Measurements from ENCODE around the gene RAMP1.

The RAMP1 gene

DNA sequence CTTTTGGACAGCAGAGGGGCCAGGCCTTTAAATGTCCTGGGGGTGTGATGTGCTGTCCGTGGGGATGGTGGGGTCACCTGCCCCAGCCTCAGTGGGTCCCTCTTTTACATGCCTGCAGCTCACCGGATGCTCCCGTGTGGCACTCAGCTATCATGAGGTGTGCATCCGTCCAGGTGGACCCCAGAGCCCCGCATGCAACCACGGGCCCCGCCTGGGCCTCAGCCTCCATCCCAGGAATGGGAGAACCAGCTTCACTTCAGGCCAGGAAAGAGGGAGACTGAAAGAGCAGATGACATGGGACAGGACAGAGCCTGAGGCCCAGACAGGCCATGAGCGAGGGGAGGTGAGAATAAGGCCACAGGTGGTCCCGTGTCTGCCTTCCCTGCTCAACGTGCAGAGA, 37.5 kb downstream of the RAMP1 start:
- Histone ChIP-seq H2BK5ac (ENCODE audit: low read depth, low read length, poor library complexity) (no peak overlapping the region), H3K14ac (ENCODE audit: low read length) (no peak overlapping the region), H3K9me3 (ENCODE audit: insufficient read depth, low read depth, low read length) (peaks cover 2% of the 10 kb centered on the region), H2AFZ (ENCODE audit: insufficient read depth, low read length, poor library complexity) (no peak overlapping the region), H3K18ac (ENCODE audit: low read length) (no peak overlapping the region), H3K4ac (ENCODE audit: low read depth, low read length) (no peak overlapping the region), H3K79me2 (ENCODE audit: control insufficient read depth, insufficient read depth, low read length, poor library complexity) (no peaks in the 10 kb centered on the region), H3K79me1 (ENCODE audit: low read length) (no peaks in the 10 kb centered on the region), H2BK120ac (ENCODE audit: insufficient read depth, low read length, poor library complexity) (no peak overlapping the region), H3K4me3 (ENCODE audit: low read depth, low read length) (no peak overlapping the region), H3K4me2 (ENCODE audit: low read length) (no peak overlapping the region), H3K27me3 (ENCODE audit: insufficient read depth, low read length) (no peaks in the 10 kb centered on the region), H3K4me1 (ENCODE audit: control insufficient read depth in 1 of 2, insufficient read depth in 2 of 2, low read length in 2 of 2) (peaks cover 5 to 15% of the 10 kb centered on the region in 2 experiments), H3K9ac (ENCODE audit: low read length) (no peak overlapping the region), H2AK5ac (ENCODE audit: low read length) (no peak overlapping the region), H3K36me3 (ENCODE audit: control insufficient read depth in 1 of 2, insufficient read depth in 2 of 2, low read length in 2 of 2) (no peaks in the 10 kb centered on the region), H3K23ac (ENCODE audit: low read length) (no peak overlapping the region), H3K27ac (ENCODE audit: low read depth, low read length) (no peak overlapping the region), H2BK12ac (ENCODE audit: low read length) (no peak overlapping the region), H4K8ac (ENCODE audit: low read depth, low read length) (no peak overlapping the region), H4K91ac (ENCODE audit: low read depth, low read length) (no peak overlapping the region), H4K12ac (ENCODE audit: low read depth, low read length) (no peak overlapping the region)
- DNase-seq = no peak
- WGBS (ENCODE audit: extremely low coverage, insufficient coverage, insufficient read length) = no CpG with 5 or more reads among the region's 10 CpGs

DNA sequence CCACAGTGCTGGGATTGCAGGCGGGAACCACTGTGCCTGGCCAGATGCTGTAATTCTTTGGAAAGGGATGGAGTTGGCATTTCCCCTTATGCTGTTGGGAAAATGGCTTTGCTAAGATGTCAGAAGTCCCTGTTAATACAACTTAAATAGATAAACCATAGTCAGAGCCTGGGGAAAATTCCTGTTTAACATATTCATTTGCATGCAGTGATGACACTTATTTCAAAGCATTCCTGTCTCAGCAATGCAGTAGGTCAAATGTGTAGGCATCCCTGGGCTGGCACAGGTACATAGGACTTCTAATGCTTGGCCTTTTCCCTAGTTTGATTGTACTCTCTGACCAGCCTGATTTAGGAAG, 38.6 kb downstream of the RAMP1 start:
- H3K4me2 ChIP-seq (ENCODE audit: low read length) = no peak overlapping the region
- no peak overlapping the region for H4K12ac ChIP-seq (ENCODE audit: low read depth, low read length)
- no peaks in the 10 kb centered on the region for H3K27me3 ChIP-seq (ENCODE audit: insufficient read depth, low read length)
- H3K27ac ChIP-seq (ENCODE audit: low read depth, low read length) = no peak overlapping the region
- no peak overlapping the region for H2BK5ac ChIP-seq (ENCODE audit: low read depth, low read length, poor library complexity)
- H3K23ac ChIP-seq (ENCODE audit: low read length) = no peak overlapping the region
- H2BK12ac ChIP-seq (ENCODE audit: low read length) = no peak overlapping the region
- no peaks in the 10 kb centered on the region for H3K79me1 ChIP-seq (ENCODE audit: low read length)
- H4K91ac ChIP-seq (ENCODE audit: low read depth, low read length) = no peak overlapping the region
- H2BK120ac ChIP-seq (ENCODE audit: insufficient read depth, low read length, poor library complexity) = no peak overlapping the region
- no peak overlapping the region for H4K8ac ChIP-seq (ENCODE audit: low read depth, low read length)
- H3K4me1 ChIP-seq (ENCODE audit: control insufficient read depth in 1 of 2, insufficient read depth in 2 of 2, low read length in 2 of 2) = peaks cover 5 to 15% of the 10 kb centered on the region in 2 experiments
- H3K9ac ChIP-seq (ENCODE audit: low read length) = no peak overlapping the region
- no peaks in the 10 kb centered on the region for H3K36me3 ChIP-seq (ENCODE audit: control insufficient read depth in 1 of 2, insufficient read depth in 2 of 2, low read length in 2 of 2)
- no peak overlapping the region for H3K4me3 ChIP-seq (ENCODE audit: low read depth, low read length)
- H3K9me3 ChIP-seq (ENCODE audit: insufficient read depth, low read depth, low read length) = peaks cover 2% of the 10 kb centered on the region
- no peak overlapping the region for H3K18ac ChIP-seq (ENCODE audit: low read length)
- H3K14ac ChIP-seq (ENCODE audit: low read length) = no peak overlapping the region
- no CpG with 5 or more reads among the region's 1 CpG for WGBS (ENCODE audit: extremely low coverage, insufficient coverage, insufficient read length)
- H3K79me2 ChIP-seq (ENCODE audit: control insufficient read depth, insufficient read depth, low read length, poor library complexity) = no peaks in the 10 kb centered on the region
- H3K4ac ChIP-seq (ENCODE audit: low read depth, low read length) = no peak overlapping the region
- DNase-seq = peak; percentile 30 to 42
- H2AFZ ChIP-seq (ENCODE audit: insufficient read depth, low read length, poor library complexity) = no peak overlapping the region
- H2AK5ac ChIP-seq (ENCODE audit: low read length) = no peak overlapping the region

DNA sequence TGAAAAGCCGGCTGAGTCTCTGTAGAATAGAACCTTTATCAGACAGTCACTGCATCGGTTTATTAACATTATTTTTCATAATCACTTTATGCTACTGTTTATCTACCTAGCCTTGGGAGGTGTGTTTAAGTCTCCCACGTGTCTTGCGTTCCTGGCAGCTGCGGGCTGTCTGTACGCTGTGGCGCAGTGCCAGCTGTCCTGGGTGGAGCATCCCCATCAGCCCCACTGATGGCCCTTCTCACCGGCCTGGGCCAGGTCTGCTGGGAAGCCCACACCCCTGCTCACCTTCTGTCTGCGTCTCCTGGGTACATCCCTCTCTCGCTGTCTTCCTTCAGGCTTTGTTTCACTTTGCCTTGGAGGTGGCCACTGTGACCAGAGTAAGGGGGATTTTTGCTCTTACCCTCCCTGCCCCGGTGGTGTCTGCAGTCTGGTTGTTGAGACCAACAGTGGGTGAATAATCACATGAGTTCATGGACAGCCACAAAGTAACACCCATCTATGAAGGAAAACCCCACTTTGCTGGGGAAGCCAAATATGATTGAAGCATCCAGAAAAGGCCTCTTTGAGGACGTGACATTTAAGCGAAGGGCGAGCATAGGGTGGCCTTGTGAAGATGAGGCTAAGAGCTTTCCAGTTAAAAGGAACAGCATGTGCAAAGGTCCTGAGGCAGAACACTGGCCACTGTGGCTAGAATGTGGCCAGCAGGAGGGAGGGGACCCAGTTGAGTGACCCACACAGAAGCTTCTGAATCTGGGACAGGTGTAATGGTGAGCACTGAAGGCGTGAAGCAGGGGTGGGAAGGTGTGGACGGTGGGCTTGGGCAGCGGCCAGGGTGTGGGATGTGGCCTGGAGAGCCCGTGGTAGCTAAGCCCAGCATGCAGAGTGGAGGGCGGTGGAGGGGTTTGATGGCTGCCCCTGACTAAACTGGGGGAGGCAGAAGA, 41.7 kb downstream of the RAMP1 start:
- Histone ChIP-seq H2BK5ac (ENCODE audit: low read depth, low read length, poor library complexity) (no peak overlapping the region), H4K8ac (ENCODE audit: low read depth, low read length) (no peak overlapping the region), H3K18ac (ENCODE audit: low read length) (no peak overlapping the region), H2AFZ (ENCODE audit: insufficient read depth, low read length, poor library complexity) (no peak overlapping the region), H2AK5ac (ENCODE audit: low read length) (no peak overlapping the region), H2BK12ac (ENCODE audit: low read length) (no peak overlapping the region), H3K23ac (ENCODE audit: low read length) (no peak overlapping the region), H3K9me3 (ENCODE audit: insufficient read depth, low read depth, low read length) (peaks cover 4% of the 10 kb centered on the region), H3K36me3 (ENCODE audit: control insufficient read depth in 1 of 2, insufficient read depth in 2 of 2, low read length in 2 of 2) (no peaks in the 10 kb centered on the region), H3K4ac (ENCODE audit: low read depth, low read length) (no peak overlapping the region), H3K14ac (ENCODE audit: low read length) (no peak overlapping the region), H3K79me1 (ENCODE audit: low read length) (no peaks in the 10 kb centered on the region), H2BK120ac (ENCODE audit: insufficient read depth, low read length, poor library complexity) (no peak overlapping the region), H4K12ac (ENCODE audit: low read depth, low read length) (no peak overlapping the region), H3K4me2 (ENCODE audit: low read length) (no peak overlapping the region), H3K4me1 (ENCODE audit: control insufficient read depth in 1 of 2, insufficient read depth in 2 of 2, low read length in 2 of 2) (peaks cover 5 to 13% of the 10 kb centered on the region in 2 experiments), H3K79me2 (ENCODE audit: control insufficient read depth, insufficient read depth, low read length, poor library complexity) (no peaks in the 10 kb centered on the region), H4K91ac (ENCODE audit: low read depth, low read length) (no peak overlapping the region), H3K27me3 (ENCODE audit: insufficient read depth, low read length) (no peaks in the 10 kb centered on the region), H3K4me3 (ENCODE audit: low read depth, low read length) (no peak overlapping the region), H3K27ac (ENCODE audit: low read depth, low read length) (no peak overlapping the region), H3K9ac (ENCODE audit: low read length) (no peak overlapping the region)
- no peak for DNase-seq
- WGBS (ENCODE audit: extremely low coverage, insufficient coverage, insufficient read length) = no CpG with 5 or more reads among the region's 19 CpGs

DNA sequence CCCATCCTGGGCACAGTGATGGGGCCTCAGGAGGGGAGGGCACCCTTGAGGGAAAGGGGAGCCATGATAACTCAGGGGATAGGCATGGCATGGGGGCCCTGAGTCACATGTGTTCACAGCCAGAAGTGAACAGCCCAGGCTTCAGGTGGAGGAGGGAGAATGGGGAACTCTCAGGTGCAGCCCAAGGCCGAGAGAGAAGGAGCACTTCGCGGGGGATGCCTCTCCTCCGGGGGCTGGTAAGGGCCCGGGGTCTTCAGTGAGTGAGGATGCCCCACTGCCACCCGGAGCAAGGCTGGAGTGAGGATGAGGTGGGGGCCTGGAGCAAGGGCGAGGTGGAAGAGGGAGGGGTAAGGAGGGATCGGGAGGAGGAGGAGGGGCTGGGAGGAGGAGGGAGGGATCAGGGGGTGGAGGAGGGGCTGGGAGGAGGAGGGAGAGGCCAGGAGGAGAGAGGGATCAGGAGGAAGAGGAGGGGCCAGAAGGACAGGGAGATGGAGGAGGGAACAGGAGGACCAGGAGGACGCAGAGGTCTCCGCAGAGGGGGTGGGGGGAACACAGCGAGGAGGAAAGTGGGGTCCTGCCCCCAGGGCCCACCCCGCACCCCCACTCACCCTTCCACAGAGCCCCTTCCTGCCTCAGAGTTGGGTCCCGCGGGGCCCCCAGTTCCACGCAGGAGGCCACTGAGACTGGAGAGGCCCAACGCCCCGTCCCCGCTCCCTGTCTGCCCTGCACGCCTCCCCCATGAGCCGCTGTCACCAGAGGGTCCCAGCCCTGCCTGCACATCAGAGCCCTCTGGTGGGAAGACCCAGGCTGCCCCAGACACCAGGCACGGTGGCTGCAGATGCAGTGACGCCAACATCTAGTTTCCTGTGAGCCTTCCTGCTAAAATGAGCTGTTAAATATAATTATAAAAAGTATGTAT, 42.8 kb downstream of the RAMP1 start:
- Histone ChIP-seq H3K4ac (ENCODE audit: low read depth, low read length) (no peak overlapping the region), H2AFZ (ENCODE audit: insufficient read depth, low read length, poor library complexity) (no peak overlapping the region), H3K79me2 (ENCODE audit: control insufficient read depth, insufficient read depth, low read length, poor library complexity) (no peaks in the 10 kb centered on the region), H4K91ac (ENCODE audit: low read depth, low read length) (no peak overlapping the region), H2BK120ac (ENCODE audit: insufficient read depth, low read length, poor library complexity) (no peak overlapping the region), H4K8ac (ENCODE audit: low read depth, low read length) (no peak overlapping the region), H3K27me3 (ENCODE audit: insufficient read depth, low read length) (no peaks in the 10 kb centered on the region), H3K36me3 (ENCODE audit: control insufficient read depth in 1 of 2, insufficient read depth in 2 of 2, low read length in 2 of 2) (no peaks in the 10 kb centered on the region), H3K79me1 (ENCODE audit: low read length) (no peaks in the 10 kb centered on the region), H3K23ac (ENCODE audit: low read length) (no peak overlapping the region), H3K9me3 (ENCODE audit: insufficient read depth, low read depth, low read length) (peaks cover 4% of the 10 kb centered on the region), H3K27ac (ENCODE audit: low read depth, low read length) (no peak overlapping the region), H4K12ac (ENCODE audit: low read depth, low read length) (no peak overlapping the region), H3K4me3 (ENCODE audit: low read depth, low read length) (no peak overlapping the region), H3K4me2 (ENCODE audit: low read length) (no peak overlapping the region), H3K14ac (ENCODE audit: low read length) (no peak overlapping the region), H2AK5ac (ENCODE audit: low read length) (no peak overlapping the region), H3K18ac (ENCODE audit: low read length) (no peak overlapping the region), H2BK12ac (ENCODE audit: low read length) (no peak overlapping the region), H2BK5ac (ENCODE audit: low read depth, low read length, poor library complexity) (no peak overlapping the region), H3K4me1 (ENCODE audit: control insufficient read depth in 1 of 2, insufficient read depth in 2 of 2, low read length in 2 of 2) (peaks cover 5 to 6% of the 10 kb centered on the region in 2 experiments), H3K9ac (ENCODE audit: low read length) (no peak overlapping the region)
- WGBS (ENCODE audit: extremely low coverage, insufficient coverage, insufficient read length) = 100% methylated on average over 1 of the region's 22 CpGs
- no peak for DNase-seq
